ENCODE results near the gene ST6GALNAC6. TPM values are rescaled to one million over a fixed set of nuclear protein-coding genes. Genes with fewer than 3 reads are reported as not detected.

Gene ST6GALNAC6
- total RNA-seq, 1 donor from 2014 or later: 94.7 TPM

DNA sequence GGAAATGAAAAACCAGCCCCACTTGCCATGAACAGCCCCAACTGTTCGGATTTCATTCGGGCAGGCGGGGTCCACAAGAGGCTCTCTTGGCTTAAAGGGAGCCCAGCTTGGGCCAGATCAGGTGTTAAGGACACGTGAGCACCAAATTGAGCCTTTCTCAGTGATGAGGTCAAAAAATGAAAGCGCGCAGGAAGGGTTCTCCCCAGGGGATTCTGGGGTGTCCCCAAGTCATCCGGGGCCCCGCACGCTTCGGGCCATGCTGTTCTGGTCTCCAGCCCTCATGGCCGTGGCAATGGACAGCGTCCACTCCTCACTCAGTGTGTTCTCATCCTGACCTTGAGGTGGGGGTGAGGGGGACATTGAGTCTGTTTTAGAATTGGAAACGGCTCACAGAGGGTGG is 32.9 kb downstream of the ST6GALNAC6 start:
- H3K36me3 ChIP-seq: peaks cover 28% of the 10 kb centered on the region
- H3K4me3 ChIP-seq: no peak overlapping the region
- ATAC-seq: no peak
- H3K4me1 ChIP-seq: peaks cover 30% of the 10 kb centered on the region
- intact Hi-C loops (cut with DNase I): no loop called here
- no peak overlapping the region for H3K27ac ChIP-seq
- DNase-seq: no peak
- H3K9me3 ChIP-seq: no peaks in the 10 kb centered on the region
- TF ChIP-seq, protein P1, sequence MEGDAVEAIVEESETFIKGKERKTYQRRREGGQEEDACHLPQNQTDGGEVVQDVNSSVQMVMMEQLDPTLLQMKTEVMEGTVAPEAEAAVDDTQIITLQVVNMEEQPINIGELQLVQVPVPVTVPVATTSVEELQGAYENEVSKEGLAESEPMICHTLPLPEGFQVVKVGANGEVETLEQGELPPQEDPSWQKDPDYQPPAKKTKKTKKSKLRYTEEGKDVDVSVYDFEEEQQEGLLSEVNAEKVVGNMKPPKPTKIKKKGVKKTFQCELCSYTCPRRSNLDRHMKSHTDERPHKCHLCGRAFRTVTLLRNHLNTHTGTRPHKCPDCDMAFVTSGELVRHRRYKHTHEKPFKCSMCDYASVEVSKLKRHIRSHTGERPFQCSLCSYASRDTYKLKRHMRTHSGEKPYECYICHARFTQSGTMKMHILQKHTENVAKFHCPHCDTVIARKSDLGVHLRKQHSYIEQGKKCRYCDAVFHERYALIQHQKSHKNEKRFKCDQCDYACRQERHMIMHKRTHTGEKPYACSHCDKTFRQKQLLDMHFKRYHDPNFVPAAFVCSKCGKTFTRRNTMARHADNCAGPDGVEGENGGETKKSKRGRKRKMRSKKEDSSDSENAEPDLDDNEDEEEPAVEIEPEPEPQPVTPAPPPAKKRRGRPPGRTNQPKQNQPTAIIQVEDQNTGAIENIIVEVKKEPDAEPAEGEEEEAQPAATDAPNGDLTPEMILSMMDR (IDR thresholded peaks at IDR 0.05): no peak
- H3K27me3 ChIP-seq: no peaks in the 10 kb centered on the region

- ATAC-seq (no peak), DNase-seq (no peak)
- Histone ChIP-seq H3K27ac (peak overlapping the region; percentile 30), H3K4me3 (no peak overlapping the region), H3K9me3 (no peaks in the 10 kb centered on the region), H3K27me3 (no peaks in the 10 kb centered on the region), H3K36me3 (peaks cover 21% of the 10 kb centered on the region), H3K4me1 (peaks cover 37% of the 10 kb centered on the region)
- intact Hi-C loops (cut with DNase I): no loop called here
- TF ChIP-seq, protein P1 (IDR thresholded peaks at IDR 0.05): no peak
Measured at GRCh38 chr9:127865645-127866464, 33.5 kb downstream of the ST6GALNAC6 start.

- peak overlapping the region; percentile 85 for H3K27ac ChIP-seq
- H3K9me3 ChIP-seq: no peaks in the 10 kb centered on the region
- H3K36me3 ChIP-seq: peaks cover 16% of the 10 kb centered on the region
- peaks cover 43% of the 10 kb centered on the region for H3K4me1 ChIP-seq
- no peaks in the 10 kb centered on the region for H3K27me3 ChIP-seq
- intact Hi-C loops (cut with DNase I): no loop called here
- TF ChIP-seq, protein P1 (IDR thresholded peaks at IDR 0.05): no peak
- DNase-seq: no peak
- H3K4me3 ChIP-seq: no peak overlapping the region
- no peak for ATAC-seq
Measured at GRCh38 chr9:127863191-127863621, 36.2 kb downstream of the ST6GALNAC6 start.

- no peak overlapping the region for H3K4me3 ChIP-seq
- DNase-seq (peak; percentile 94), ATAC-seq (peak; percentile 90)
- H3K4me1 ChIP-seq: peaks cover 52% of the 10 kb centered on the region
- TF ChIP-seq, protein P1 (IDR thresholded peaks at IDR 0.05): no peak
- H3K27me3 ChIP-seq: no peaks in the 10 kb centered on the region
- peaks cover 10% of the 10 kb centered on the region for H3K36me3 ChIP-seq
- H3K27ac ChIP-seq: peak overlapping the region; percentile 85
- H3K9me3 ChIP-seq: no peaks in the 10 kb centered on the region
- intact Hi-C loops (cut with DNase I): no loop called here
Measured at GRCh38 chr9:127862075-127863011, 37.1 kb downstream of the ST6GALNAC6 start.

DNA sequence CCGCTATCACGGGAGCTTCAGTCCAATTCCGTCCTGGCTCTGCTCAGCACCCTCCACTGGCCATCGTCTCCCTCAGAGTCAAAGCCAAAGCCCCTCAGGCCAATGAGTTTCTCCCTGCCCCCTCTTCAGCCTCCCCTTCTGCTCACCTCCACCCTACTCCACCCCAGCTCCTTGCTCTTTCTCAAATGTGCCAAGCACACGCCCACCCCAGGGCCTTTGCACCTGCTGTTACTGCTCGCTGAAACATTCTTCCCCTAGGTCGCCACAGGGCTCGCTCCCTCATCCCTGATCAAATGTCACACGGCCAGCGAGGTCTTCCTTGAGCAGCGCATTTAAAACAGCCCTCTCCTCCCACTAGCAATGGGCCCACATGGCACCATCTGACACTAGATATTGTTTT is 38.6 kb downstream of the ST6GALNAC6 start:
- DNase-seq (no peak), ATAC-seq (no peak)
- intact Hi-C loops (cut with DNase I): no loop called here
- Histone ChIP-seq H3K36me3 (peaks cover under 1% of the 10 kb centered on the region), H3K27me3 (no peaks in the 10 kb centered on the region), H3K4me1 (peaks cover 58% of the 10 kb centered on the region), H3K9me3 (no peaks in the 10 kb centered on the region), H3K27ac (no peak overlapping the region), H3K4me3 (no peak overlapping the region)
- TF ChIP-seq, protein P1 (IDR thresholded peaks at IDR 0.05): no peak
